GM18499 (cell line): Measurements from ENCODE around the gene FANCM.

Experiments used
- ATAC-seq: cut with Tn5 transposase; IDR thresholded peaks from one replicate; pipeline ENCODE4 v1.9.1; 2021; ENCODE audit warnings: moderate number of reproducible peaks; ENCODE audit not compliant: insufficient read depth, unreplicated experiment

FANCM gene

GRCh38 chr14:45135659-45136395, at the start of gene FANCM:
Gene FANCM (plus strand): TSS chr14:45135930. CDS start chr14:45136032, 102 bp downstream.
- peak; percentile 31 for ATAC-seq

GRCh38 chr14:45089813-45090212, 45.9 kb upstream of the FANCM start:
- peak; percentile 82 for ATAC-seq

- no peak for ATAC-seq
Measured at GRCh38 chr14:45091710-45092109, 44.0 kb upstream of the FANCM start.

GRCh38 chr14:45094275-45094674, 41.5 kb upstream of the FANCM start:
- ATAC-seq = no peak

GRCh38 chr14:45095143-45095542, 40.6 kb upstream of the FANCM start:
- no peak for ATAC-seq

- ATAC-seq = no peak
Measured at GRCh38 chr14:45096218-45096617, 39.5 kb upstream of the FANCM start.

- ATAC-seq = no peak
Measured at GRCh38 chr14:45103806-45104205, 31.9 kb upstream of the FANCM start.

GRCh38 chr14:45104561-45104960, 31.2 kb upstream of the FANCM start:
- no peak for ATAC-seq

GRCh38 chr14:45112896-45113781, 22.6 kb upstream of the FANCM start:
- ATAC-seq = no peak

- ATAC-seq = no peak
Measured at GRCh38 chr14:45114327-45114726, 21.4 kb upstream of the FANCM start.

- ATAC-seq = no peak
Measured at GRCh38 chr14:45118594-45118993, 17.1 kb upstream of the FANCM start.

- ATAC-seq = no peak
Measured at GRCh38 chr14:45120096-45120495, 15.6 kb upstream of the FANCM start.

- ATAC-seq = no peak
Measured at GRCh38 chr14:45123271-45123670, 12.5 kb upstream of the FANCM start.

- no peak for ATAC-seq
Measured at GRCh38 chr14:45125754-45126153, 10.0 kb upstream of the FANCM start.

- ATAC-seq = no peak
Measured at GRCh38 chr14:45128963-45129629, 6.6 kb upstream of the FANCM start.

- no peak for ATAC-seq
Measured at GRCh38 chr14:45133683-45134050, 2.1 kb upstream of the FANCM start.

GRCh38 chr14:45134051-45134958, 1.4 kb upstream of the FANCM start, which contains the start of gene FKBP3:
Gene FKBP3 (minus strand): TSS chr14:45134481. CDS start chr14:45134456, 25 bp downstream.
- ATAC-seq = peak; percentile 81

GRCh38 chr14:45135156-45135555, 574 bp upstream of the FANCM start:
- ATAC-seq = no peak

- no peak for ATAC-seq
Measured at GRCh38 chr14:45136399-45136798, 669 bp downstream of the FANCM start.

GRCh38 chr14:45140661-45141187, 5.0 kb downstream of the FANCM start:
- no peak for ATAC-seq
